ENCODE measurements around the gene KNTC1.

- no peak for TF ChIP-seq CTCF (IDR thresholded peaks at IDR 0.05; ENCODE audit: low read length)
- no peak for TF ChIP-seq EZH2 (optimal IDR thresholded peaks at IDR 0.05; ENCODE audit: low read depth, low read length)
- no peak for TF ChIP-seq EZH2phosphoT487 (IDR thresholded peaks at IDR 0.05; ENCODE audit: low read length)
Observed at GRCh38 chr12:122491991-122492390, 35.1 kb upstream of the KNTC1 start.

Measured in MM.1S (cell line).